Activated gamma-delta T cell (primary cell): ENCODE data around the gene DENND6B.
"Not testable (repeated sequence)": the region's sequence is repeated elsewhere in the genome, so short reads cannot be mapped to it uniquely, and the experiment has no call there.

ENCODE experiments used
- DNase-seq: peaks from one replicate; lab custom pipeline; 2025; lab: John Stamatoyannopoulos, UW

DENND6B gene

DNA sequence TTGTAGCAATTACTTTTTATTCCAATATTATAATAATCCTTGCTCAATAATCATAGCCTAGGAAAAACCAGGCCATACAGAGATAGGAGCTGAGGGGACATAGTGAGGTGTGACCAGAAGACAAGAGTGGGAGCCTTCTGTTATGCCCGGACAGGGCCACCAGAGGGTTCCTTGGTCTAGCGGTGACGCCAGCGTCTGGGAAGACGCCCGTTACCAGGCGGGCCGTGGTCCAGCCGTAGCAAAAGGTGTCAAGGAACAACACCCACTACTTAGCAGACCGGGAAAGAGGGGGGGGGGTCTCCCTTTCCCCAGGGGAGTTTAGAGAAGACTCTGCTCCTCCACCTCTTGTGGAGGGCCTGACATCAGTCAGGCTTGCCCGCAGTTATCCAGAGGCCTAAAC lies 53.5 kb downstream of the DENND6B start:
- DNase-seq, result not testable (repeated sequence)

DNA sequence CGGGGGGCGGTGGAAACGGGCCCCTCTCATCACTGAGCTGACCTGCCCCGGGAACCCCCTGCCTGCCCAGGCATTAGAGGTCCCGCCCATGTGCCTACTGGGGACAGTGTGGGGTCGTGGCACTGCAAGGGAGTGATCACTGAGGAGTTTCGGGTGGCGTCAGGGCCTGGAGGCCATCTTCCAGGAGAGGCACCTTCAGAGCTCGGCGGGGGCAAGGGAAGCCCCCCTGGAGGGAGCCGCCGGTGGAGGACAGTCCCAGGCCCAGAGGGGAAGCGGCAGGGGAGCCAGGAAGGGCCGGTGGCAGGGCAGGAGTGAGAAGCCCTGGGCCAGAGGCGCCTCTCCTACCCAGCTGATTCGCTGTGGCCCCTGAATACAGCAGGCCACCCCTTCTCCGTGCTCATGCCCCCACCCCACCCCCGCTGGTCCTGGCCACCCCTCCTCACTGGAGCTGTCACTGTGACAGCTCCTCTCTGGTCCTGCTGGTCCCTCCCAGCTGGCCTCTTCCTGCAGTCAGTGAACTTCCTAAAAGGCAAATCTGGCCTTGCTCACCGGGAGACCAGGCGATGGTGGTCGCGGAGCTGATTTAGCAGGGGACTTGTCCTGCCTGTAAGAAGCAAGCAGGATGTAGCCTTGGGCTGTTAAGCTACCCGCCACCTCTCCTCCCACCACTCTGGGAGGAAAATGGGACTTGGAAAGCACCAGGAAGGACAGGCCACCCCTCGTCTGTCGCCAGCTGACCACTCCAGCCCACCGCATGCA lies 54.6 kb downstream of the DENND6B start:
- DNase-seq, result no peak

DNA sequence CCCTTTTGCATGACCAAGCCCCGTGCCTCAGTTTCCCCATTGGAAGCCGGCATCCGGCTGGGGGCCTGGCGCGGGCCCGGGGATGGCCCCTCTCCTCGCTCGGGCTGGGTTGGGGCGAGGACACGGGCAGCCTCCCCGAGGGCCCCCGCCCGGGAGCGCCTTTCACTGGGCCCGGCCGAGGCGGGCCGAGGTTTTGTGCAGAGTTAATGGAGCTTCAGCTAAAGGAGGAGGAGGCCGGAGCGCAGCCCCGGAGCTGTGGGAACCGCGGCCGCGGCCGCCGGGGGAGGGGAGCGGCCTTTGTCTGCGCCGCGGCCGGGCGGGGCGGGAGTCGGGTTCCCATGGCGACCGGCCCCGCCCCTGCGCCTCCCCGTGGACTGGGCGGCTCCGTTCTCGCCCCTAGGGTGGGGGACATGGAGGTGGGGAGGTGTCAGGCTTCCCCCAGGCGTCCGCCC lies 55.3 kb downstream of the DENND6B start:
- no peak for DNase-seq

DNA sequence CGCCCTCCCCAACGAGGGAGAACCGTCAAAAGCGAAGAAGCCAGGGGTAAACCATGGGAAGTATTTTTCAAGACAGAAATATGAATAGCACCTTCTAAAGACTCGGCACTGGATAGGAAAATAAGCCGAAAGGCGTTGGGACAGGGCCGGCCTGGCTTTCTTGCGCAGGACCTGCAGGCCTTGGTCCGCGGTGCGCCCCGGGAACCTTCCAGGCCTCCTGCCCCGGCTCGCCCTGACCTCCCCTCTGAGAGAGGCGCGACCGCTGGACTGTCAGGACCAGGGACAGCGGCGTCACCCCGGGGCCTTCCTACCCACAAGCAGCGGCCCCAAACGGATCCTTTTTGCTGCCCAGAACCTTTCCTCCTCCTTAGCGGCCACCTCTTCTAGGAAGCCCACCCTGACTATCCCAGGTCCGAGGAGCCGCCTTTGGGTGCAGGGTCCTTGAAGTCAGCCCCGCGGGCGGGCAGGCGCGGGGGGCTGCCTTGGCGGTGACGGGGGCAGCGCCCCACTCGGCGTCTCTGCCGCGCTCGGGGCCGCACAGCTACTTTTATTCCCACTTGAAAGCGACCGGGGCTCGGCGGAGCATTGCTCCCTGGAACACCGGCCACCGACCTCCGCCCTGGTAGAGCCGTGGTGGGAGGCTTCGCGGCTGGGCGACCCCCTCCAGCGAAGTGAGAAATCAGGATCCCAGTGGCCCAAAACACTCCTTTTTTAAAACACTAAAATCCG lies 56.0 kb downstream of the DENND6B start:
- peak; percentile 45 for DNase-seq

DNA sequence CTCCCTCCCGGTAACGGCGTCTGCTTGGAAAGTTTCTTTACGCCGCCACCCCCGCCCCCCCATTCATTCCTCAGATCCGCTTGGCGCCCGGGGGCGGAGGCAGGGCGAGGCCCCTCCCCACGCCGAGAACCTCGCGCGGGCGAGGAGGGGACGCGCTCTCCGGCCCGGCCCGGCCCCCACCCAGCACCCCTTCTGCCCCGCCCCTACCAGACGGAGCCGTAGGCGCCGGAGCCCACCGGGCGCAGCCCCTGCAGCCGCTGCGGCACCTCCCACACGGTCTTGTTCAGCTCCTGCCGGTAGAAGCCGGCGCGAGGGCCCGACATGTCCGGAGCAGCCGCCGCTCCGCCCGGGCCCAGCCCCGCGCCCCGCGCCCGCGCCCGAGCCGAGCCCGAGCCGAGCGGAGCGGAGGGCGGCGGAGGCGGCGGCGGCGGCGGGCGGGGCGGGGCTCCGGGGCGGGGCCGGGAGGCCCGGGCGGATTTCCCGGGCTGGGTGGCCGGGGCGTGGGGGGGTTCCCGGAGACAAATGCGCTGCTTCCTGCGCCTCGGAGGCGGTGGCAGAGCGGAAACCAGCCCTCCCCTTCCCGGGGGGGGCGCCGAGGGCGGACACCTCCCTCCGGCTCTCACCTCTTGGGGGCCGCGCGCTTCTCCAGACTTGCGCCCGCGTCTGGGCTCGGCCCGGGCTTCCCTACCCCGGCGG lies 56.7 kb downstream of the DENND6B start, which contains the start of gene MAPK11:
Gene MAPK11 (minus strand): TSS at position 411 of the 696 bp plus-strand sequence. CDS start 88 bp downstream, at position 323.
- peak; percentile 56 for DNase-seq

DNA sequence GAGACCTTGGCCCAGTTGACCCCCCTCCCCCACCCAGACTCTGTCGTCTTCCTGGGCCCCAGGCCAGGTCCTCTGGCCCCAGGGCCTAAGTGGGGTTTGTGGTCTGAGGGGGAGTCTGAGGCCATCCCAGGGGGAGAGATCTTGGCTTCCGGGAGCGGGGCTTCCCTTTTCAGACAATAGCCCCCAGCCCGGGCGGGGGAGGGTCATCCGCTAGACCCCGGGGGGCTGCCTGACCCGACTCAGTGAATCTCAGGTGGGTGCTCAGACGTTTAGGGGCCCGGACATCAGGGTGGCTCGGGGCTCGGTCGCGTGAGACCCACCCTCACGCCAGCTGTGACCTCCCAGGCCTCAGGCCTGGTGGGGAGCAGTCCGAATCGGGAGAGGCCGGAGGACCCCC lies 57.2 kb downstream of the DENND6B start:
- no peak for DNase-seq

DNA sequence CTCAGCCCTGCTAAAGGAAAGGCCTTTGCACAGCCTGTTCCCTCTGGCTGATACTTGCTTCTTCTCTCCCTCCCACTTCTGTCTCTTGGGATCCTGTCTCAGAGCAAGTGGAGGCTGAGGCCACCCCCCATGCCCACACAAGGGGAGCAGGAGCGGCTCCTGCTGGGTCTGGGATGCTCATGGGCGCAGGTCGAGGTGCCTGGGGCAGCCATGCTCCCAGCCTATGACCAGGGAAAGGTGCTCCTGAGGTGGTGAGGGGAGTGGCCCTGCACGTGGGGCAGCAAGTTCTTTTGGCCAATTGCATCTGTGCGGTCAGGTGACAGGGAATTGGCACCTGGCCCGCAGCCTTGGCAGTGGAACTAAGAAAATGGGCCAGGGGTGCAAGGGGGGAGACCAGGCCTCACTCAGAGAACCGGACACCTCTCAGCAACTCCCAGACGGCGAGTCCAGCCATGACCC lies 58.1 kb downstream of the DENND6B start:
- DNase-seq, result no peak

DNA sequence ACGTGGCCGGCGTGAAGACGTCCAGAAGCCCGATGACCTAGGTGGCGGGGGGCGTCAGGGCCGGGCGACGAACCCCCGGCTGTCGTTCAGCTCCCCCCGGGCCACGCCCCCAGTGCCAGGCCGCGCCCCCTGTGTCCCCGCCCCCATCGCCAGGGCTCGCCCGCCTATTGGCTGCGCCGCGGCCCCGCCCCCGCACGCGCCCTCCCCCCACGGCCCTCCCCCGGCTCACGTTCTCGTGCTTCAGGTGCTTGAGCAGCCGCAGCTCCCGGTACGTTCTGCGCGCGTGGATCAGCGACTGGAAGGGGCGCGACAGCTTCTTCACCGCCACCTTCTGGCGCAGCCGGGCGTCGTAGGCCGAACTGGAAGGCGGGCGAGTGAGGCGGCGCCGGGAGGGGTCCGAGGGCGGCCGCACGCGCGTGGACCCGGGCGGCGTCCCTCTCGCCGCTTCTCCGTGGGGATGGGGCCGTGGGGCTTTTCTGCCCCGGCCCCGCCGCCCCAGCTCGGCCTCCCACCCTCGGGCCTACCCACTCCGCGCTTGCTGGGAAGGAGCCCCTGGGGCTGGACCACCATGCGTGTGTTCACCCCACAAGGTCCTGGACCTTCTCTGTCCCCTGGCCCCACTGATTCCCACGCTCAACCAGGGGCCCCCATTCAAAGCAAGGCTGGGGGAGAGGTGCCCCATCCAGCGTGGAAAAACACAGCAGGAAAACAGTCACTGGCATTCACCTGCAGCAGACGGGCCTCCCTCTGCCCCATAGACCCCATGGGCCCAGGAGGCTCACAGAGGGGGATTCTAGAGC lies 59.0 kb downstream of the DENND6B start:
- no peak for DNase-seq

DNA sequence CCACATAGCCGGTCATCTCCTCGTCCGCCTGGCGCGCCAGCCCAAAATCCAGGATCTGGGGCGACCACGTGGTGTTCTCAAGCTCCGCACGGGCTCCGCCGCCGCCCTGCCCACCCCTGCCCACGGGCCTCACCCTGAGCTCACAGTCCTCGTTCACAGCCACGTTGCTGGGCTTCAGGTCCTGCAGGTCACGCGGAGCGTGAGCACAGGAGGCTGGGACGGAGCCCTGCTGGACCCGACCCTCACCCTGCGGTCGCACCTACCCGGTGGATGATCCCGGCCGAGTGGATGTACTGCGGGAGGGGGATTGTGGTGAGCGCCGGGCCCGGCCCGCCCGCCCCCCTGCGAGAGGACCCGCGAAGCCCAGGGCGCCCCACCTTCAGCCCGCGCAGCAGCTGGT lies 59.8 kb downstream of the DENND6B start:
- no peak for DNase-seq

DNA sequence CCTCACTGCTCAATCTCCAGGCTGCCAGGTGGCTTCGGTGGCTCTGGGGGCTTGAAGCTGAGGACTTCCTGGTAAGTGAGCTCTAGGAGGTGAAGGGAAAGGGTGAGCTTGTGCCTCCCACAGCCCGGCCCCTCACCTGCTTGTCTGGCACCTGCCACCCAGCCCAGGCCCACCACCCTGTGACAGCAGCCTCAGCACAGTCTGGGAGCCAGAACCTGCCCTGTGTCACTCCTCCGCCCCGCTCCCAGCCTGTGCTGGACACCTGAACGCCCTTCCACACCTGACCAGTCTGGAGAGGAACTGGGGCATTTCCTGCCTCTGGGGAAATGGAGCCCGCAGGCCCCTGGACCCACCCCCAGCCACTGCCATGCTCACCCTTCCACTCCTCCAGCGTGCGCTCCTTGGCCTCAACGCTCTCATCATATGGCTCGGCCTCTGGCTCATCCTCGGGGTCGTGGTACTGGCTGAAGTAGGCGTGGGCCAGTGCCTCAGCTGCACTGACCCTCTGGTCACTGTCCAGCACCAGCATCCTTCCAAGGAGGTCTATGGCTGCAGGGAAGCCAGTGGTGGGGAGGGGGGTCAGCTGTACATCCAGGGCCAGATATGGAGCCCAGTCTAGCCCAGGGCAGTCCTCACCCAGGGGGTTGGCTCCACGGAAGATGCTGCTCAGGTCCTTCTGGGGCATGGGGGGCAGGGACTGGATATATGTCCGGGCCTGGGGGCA lies 61.7 kb downstream of the DENND6B start:
- no peak for DNase-seq

DNA sequence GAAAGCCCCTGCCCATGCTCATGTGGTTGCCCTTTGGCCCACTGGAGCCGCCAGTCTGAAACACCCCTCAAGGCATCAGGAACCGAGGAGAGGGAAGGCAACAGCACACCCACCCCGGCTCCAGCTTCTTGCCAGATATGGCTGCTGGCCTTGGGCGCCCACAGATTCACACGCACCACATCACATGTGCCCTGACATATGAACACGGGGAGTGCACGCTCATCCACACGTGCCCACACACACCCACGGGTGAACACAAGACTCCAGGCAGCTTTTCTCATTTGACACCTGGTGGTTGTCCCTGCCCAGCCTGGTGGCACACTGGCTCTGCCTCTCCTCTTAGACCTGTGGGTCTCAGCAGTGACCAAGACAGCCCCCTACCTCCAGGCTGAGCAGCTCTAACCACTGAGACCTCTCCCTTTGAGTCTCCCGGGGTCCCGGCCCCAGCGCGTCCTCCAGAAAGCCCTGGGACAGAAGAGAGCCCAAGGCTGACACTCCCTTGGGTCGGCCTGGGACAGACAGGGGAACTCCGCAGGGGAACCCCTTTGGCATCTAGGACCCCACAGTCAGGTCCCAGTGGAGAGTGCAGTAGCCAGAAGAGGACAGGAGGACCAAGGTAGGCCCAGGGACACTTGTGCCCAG lies 62.6 kb downstream of the DENND6B start:
- no peak for DNase-seq

DNA sequence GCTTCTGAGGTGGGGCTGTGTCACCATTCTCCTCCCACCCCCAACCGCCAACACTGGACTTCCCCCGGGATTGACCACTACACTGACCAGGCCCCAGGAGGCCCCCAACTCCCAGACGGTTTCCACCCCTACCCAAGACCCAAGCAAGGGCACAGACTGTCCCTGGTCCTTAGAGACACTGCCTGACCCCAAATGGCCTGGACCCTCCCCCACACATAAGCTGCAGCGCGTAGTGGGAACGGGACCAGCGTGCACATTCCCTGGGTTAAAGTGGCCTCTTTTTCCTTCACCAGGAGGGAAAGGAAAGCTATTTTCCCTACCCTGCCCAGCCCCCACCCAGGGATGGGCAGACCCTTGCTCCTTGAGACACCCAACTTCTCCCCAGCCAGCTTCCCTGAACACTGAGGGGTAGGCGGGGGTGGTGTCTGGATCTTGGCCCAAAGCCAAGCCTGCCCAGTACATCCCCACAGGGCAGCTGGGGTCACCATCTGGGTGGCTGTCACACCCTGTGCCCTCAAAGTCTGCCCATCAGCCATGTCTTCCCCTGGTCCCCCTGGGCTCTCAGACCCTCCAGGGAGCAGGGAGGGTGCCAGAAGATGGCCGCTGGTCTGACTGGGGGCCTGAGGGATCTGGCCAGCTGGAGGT lies 63.7 kb downstream of the DENND6B start:
- no peak for DNase-seq

DNA sequence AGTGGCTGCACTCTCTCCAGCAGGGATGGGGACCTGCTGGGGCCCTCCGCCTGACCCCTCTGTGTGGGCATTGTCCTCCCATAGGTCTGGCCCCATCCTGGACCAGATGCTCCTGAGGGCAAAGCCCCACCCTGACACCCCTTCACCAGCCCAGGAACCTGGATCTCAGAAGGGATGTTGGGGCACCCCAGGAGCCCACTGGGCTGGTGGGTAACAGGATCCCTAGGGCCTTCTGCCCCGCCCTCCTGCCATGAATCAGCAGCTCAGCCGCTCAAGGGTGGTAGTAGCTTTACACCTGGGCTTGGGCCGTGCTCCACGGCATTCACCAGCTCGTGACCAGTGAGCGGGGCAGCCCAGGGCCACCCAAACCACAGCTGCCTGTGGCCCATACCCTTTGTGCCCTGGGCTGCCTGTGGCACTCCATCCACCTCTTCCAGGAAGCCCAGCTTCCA lies 64.3 kb downstream of the DENND6B start:
- DNase-seq, result no peak

DNA sequence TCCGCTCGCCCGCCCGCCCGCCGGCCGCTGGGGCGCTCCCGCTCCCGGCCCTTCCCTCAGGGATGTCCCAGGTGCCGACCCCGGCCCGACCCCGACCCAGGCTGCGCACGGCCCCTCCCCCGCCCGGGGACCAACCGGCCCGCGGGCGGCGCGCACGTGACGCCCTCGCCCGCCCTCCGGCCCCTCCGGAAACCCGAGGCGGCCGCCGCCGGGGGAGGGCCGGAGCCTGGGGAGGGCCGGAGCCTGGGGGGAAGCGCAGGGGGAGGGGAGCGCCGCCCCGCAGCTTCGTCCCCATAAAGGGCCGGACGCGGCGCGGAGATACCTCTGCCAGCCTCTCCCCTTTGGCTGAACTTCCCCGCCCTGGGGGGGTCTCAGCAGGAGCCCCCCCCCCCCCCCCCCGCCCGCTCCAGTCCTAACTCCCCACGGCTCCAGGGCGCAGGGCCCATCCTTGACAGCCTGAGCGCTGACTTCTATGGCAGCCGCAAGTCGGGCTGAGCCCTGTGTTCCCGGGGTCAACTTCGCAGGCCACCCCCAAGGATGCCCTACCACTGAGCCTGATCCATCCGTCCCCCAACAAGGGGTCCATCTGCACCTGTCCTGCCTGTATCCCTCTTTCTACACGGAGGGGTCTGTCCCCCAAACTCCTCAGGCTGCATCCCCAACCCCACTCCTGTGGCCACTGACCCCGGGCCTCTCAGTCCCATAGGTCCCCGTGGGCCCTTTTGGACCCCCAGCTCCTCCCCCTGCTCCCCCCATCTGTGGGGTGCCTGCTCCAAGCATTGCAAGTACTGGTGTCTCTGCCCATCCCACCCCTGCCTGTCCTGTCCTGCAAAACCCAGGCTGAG lies 65.0 kb downstream of the DENND6B start, which contains the start of gene MAPK12:
Gene MAPK12 (minus strand): TSS at position 69 of the 845 bp plus-strand sequence. CDS start 174 bp downstream, outside the sequence.
- no peak for DNase-seq

DNA sequence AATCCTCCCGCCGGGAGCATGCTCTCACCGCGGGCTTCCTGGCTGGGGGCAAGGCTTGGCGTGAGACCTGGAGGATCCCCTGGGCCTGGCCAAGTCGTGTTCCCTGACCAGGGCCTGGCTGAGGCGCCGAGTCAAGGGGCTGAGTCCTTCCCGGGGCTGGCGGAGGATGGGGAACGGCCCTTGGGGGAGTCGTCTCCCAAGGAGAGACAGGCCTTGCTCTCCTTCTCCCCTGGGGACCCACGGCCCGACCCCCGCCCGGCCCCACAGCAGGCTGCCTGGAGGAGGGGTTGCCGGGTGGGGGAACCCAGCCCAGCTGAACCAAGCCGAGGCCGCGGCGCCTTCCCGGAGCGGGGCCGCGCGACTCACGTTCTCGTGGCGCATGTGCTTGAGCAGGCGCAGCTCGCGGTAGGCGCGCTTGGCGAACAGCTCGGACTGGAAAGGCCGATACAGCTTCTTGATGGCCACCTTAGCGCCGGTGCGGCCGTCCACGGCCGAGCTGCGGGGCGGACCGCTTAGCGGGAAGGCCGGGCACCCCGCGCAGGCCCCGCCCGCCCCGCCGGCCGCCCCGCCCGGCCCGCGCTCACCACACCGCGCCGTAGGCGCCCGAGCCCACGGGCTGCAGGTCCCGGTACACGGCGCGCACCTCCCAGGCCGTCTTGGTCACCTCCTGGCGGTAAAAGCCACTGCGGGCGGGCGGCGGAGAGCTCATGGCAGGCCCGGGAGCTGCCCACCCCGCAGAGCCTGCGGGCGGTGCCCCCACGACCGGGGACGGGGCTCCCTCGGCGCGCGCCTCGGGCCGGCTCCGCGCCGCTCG lies 65.8 kb downstream of the DENND6B start:
- no peak for DNase-seq

DNA sequence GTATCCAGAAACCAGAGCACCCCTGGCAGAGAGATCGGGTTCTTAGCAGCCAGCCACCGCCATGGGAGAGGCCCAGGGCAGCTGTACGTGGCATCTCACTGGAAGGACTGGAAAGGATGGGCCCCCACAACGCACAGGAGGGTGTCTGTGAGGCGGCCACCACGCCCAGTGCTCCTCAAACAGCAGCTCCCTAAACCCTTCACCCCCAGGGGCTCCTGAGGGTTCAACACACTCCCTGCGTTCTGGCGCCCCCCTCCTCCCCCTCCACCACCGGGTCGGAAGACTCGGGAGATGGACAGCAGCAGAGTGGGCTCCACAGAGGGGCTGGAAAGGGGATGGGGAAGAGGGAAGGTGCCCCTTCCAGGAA lies 66.4 kb downstream of the DENND6B start:
- DNase-seq, result no peak

DNA sequence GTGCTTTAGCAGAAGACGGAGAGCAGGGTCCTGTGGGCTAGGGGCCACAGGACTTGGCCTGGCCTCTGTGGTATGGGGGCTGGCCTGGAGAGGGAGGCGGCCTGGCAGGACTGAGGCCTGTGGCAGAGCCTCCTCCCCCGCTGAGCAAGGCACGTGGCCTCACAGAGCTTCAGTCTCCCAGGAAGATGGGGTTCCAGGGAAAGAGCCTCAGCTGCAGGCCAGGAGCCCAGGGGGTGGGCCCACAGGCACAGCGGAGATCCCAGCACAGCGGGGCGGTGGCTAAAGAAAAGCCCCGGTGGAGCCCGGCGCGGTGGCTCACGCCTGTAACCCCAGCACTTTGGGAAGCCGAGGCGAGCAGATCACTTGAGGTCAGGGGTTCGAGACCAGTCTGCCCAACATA lies 67.5 kb downstream of the DENND6B start:
- DNase-seq, result no peak
